Measurements from ENCODE around the gene DDX18.
A peak's percentile ranks its signal among the peaks of the same experiment; 100 is the strongest.

Gene DDX18

GRCh38 chr2:117832905-117833613, 18.6 kb downstream of the DDX18 start:
- DNase-seq (ENCODE audit: low spot score): no peak
- in situ Hi-C loops (cut with MboI; ENCODE audit: low pct_unique_long_range_greater_than_20kb, low sequenced_read_pairs, unreplicated experiment): no loop called here
- TF ChIP-seq, protein P1, sequence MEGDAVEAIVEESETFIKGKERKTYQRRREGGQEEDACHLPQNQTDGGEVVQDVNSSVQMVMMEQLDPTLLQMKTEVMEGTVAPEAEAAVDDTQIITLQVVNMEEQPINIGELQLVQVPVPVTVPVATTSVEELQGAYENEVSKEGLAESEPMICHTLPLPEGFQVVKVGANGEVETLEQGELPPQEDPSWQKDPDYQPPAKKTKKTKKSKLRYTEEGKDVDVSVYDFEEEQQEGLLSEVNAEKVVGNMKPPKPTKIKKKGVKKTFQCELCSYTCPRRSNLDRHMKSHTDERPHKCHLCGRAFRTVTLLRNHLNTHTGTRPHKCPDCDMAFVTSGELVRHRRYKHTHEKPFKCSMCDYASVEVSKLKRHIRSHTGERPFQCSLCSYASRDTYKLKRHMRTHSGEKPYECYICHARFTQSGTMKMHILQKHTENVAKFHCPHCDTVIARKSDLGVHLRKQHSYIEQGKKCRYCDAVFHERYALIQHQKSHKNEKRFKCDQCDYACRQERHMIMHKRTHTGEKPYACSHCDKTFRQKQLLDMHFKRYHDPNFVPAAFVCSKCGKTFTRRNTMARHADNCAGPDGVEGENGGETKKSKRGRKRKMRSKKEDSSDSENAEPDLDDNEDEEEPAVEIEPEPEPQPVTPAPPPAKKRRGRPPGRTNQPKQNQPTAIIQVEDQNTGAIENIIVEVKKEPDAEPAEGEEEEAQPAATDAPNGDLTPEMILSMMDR (IDR thresholded peaks at IDR 0.05; ENCODE audit: extremely low read depth, insufficient read depth, missing control alignments): no peak

- in situ Hi-C loops (cut with MboI; ENCODE audit: low pct_unique_long_range_greater_than_20kb, low sequenced_read_pairs, unreplicated experiment): no loop called here
- no peak for DNase-seq (ENCODE audit: low spot score)
- TF ChIP-seq, protein P1 (IDR thresholded peaks at IDR 0.05; ENCODE audit: extremely low read depth, insufficient read depth, missing control alignments): no peak
Measured at GRCh38 chr2:117833911-117834310, 19.4 kb downstream of the DDX18 start.

DNA sequence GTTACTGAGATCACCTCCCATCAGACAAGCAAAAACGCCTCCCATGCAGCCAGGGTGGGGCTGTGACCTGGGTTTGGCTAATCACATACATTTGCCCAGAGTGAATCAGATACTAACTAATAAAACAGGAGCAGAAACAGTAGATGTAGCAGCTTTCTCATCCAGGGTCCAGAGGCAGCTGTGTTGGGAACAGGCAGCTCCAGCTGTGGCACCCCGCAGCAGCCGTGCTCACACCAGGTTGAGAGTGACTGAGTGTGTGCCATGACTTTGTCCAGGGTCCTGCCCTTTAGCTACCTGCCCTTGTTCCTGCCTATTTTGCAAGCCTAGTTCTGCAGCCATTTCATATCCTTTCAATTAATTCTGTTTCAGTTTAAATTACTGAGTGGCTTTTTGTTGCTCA, 20.5 kb downstream of the DDX18 start:
- in situ Hi-C loops (cut with MboI; ENCODE audit: low pct_unique_long_range_greater_than_20kb, low sequenced_read_pairs, unreplicated experiment): no loop called here
- TF ChIP-seq, protein P1 (IDR thresholded peaks at IDR 0.05; ENCODE audit: extremely low read depth, insufficient read depth, missing control alignments): no peak
- no peak for DNase-seq (ENCODE audit: low spot score)

DNA sequence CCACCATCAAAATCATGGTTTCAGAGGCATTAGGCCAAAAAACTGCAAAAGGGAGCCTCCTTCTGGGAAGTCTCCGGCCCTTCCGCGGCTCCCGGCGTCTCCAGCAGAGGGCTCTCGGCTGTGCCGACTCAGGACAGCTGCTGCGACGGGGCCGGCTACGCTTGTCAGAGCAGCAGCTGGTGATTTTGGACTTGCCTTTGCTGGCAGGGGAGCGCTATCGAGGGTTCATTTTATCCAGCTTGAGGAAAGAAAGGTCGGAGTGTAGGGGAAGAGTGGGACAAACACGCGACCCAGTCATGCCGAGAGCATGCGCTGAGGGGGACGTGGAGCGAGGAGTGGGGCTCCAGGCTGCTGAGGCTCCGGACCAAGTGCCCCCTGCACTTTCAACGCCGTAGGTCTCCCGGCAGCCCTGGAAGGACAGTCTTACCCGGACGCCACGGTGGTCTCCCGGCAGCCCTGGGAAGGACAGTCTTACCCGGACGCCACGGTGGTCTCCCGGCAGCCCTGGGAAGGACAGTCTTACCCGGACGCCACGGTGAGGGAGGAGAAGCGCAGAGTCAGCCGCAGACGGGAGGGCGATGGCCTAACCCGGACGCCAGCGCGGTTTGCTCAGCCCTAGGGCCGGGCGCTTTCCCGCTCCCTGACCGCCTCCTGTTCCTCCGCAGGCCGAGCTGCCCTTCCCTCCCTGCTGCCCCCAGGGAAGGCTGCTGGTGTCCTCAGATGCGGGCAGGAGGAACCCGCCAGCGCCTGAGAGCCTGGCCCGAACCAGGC, 21.7 kb downstream of the DDX18 start:
- TF ChIP-seq, protein P1 (IDR thresholded peaks at IDR 0.05; ENCODE audit: extremely low read depth, insufficient read depth, missing control alignments): peak; percentile 82
- in situ Hi-C loops (cut with MboI; ENCODE audit: low pct_unique_long_range_greater_than_20kb, low sequenced_read_pairs, unreplicated experiment): no loop called here
- peak; percentile 79 for DNase-seq (ENCODE audit: low spot score)

DNA sequence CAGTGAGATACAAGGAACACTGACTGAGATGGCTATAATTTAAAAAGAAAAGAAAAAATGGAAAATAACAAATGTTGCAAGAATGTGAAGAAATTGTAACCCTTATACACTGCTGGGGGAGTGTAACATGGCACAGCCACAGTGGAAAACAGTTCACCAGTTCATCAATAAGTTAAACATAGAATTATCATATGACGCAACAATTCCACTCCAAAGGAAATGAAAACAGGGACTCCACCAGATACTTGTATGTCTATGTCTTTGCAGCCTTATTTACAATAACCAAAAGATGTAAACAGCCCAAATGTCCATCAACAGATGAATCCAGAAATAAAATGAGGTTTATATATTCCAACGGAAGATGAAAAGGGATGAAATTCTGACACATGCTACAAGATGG, 30.8 kb downstream of the DDX18 start:
- in situ Hi-C loops (cut with MboI; ENCODE audit: low pct_unique_long_range_greater_than_20kb, low sequenced_read_pairs, unreplicated experiment): loop anchor here (10.0 kb wide), 1 partner anchor 159 kb away; no protein-coding TSS in a partner anchor
- no peak for DNase-seq (ENCODE audit: low spot score)
- TF ChIP-seq, protein P1 (IDR thresholded peaks at IDR 0.05; ENCODE audit: extremely low read depth, insufficient read depth, missing control alignments): no peak

GRCh38 chr2:117850015-117850414, 35.5 kb downstream of the DDX18 start:
- no peak for DNase-seq (ENCODE audit: low spot score)
- TF ChIP-seq, protein P1 (IDR thresholded peaks at IDR 0.05; ENCODE audit: extremely low read depth, insufficient read depth, missing control alignments): no peak
- in situ Hi-C loops (cut with MboI; ENCODE audit: low pct_unique_long_range_greater_than_20kb, low sequenced_read_pairs, unreplicated experiment): no loop called here

Measured in GM13977 (cell line).